GM18508 (cell line): Measurements from ENCODE around the gene NTM.

ENCODE experiments used
- ATAC-seq: cut with Tn5 transposase; IDR thresholded peaks from one replicate; pipeline ENCODE4 v1.9.1; 2021; ENCODE audit warnings: moderate number of reproducible peaks; ENCODE audit not compliant: insufficient read depth, unreplicated experiment

The NTM gene

GRCh38 chr11:131458421-131458820, 88.0 kb downstream of the NTM start:
- ATAC-seq: no peak

- ATAC-seq: no peak
Measured at GRCh38 chr11:131460931-131461330, 90.5 kb downstream of the NTM start.

- no peak for ATAC-seq
Measured at GRCh38 chr11:131462622-131463021, 92.2 kb downstream of the NTM start.

- no peak for ATAC-seq
Measured at GRCh38 chr11:131463162-131463561, 92.7 kb downstream of the NTM start.

- ATAC-seq: no peak
Measured at GRCh38 chr11:131463649-131464425, 93.4 kb downstream of the NTM start.

GRCh38 chr11:131464461-131464860, 94.0 kb downstream of the NTM start:
- no peak for ATAC-seq

- ATAC-seq: no peak
Measured at GRCh38 chr11:131465039-131465438, 94.6 kb downstream of the NTM start.

GRCh38 chr11:131465746-131466145, 95.3 kb downstream of the NTM start:
- ATAC-seq: no peak

- ATAC-seq: no peak
Measured at GRCh38 chr11:131467645-131468394, 97.4 kb downstream of the NTM start.

- ATAC-seq: no peak
Measured at GRCh38 chr11:131468565-131468964, 98.2 kb downstream of the NTM start.

- ATAC-seq: no peak
Measured at GRCh38 chr11:131470216-131470925, 100.0 kb downstream of the NTM start.

GRCh38 chr11:131471976-131472375, 101.6 kb downstream of the NTM start:
- ATAC-seq: no peak

GRCh38 chr11:131474947-131475346, 104.5 kb downstream of the NTM start:
- no peak for ATAC-seq

GRCh38 chr11:131476266-131476665, 105.9 kb downstream of the NTM start:
- ATAC-seq: no peak

GRCh38 chr11:131478341-131478740, 107.9 kb downstream of the NTM start:
- ATAC-seq: no peak

GRCh38 chr11:131481303-131481702, 110.9 kb downstream of the NTM start:
- no peak for ATAC-seq

GRCh38 chr11:131481971-131482370, 111.6 kb downstream of the NTM start:
- no peak for ATAC-seq

- ATAC-seq: no peak
Measured at GRCh38 chr11:131483453-131483852, 113.0 kb downstream of the NTM start.

- ATAC-seq: no peak
Measured at GRCh38 chr11:131483877-131484276, 113.5 kb downstream of the NTM start.

GRCh38 chr11:131486100-131486499, 115.7 kb downstream of the NTM start:
- ATAC-seq: no peak
